Stimulated activated CD8-positive, alpha-beta memory T cell treated with anti-CD3 and anti-CD28 coated beads, Interleukin-4, amount 100 ng/mL, for 4 hours (primary cell): Measurements from ENCODE around the gene GPR6.

Experiments used
- DNase-seq, 2 donors: peaks; one replicate each; pipeline ENCODE4 v3.0.0-alpha.2; 2020; ENCODE audit warnings: low read depth in 2 of 2, low spot score in 1 of 2

GPR6 gene

GRCh38 chr6:109998159-109998785, 20.2 kb downstream of the GPR6 start:
- no peak for DNase-seq

- no peak for DNase-seq
Observed at GRCh38 chr6:109999740-110000139, 21.6 kb downstream of the GPR6 start.

GRCh38 chr6:110002676-110003075, 24.6 kb downstream of the GPR6 start:
- no peak for DNase-seq

GRCh38 chr6:110013386-110013785, 35.3 kb downstream of the GPR6 start:
- DNase-seq: no peak

GRCh38 chr6:110015206-110015605, 37.1 kb downstream of the GPR6 start:
- no peak for DNase-seq

GRCh38 chr6:110017306-110017705, 39.2 kb downstream of the GPR6 start:
- DNase-seq: no peak

- no peak for DNase-seq
Observed at GRCh38 chr6:110017946-110018345, 39.8 kb downstream of the GPR6 start.

GRCh38 chr6:110018486-110018885, 40.4 kb downstream of the GPR6 start:
- no peak for DNase-seq

GRCh38 chr6:110020888-110021287, 42.8 kb downstream of the GPR6 start:
- no peak for DNase-seq

GRCh38 chr6:110029144-110029543, 51.0 kb downstream of the GPR6 start:
- DNase-seq: no peak
